ENCODE measurements around the gene MRPS21.
"Not testable (repeated sequence)": the region's sequence is repeated elsewhere in the genome, so short reads cannot be mapped to it uniquely, and the experiment has no call there.

DNA sequence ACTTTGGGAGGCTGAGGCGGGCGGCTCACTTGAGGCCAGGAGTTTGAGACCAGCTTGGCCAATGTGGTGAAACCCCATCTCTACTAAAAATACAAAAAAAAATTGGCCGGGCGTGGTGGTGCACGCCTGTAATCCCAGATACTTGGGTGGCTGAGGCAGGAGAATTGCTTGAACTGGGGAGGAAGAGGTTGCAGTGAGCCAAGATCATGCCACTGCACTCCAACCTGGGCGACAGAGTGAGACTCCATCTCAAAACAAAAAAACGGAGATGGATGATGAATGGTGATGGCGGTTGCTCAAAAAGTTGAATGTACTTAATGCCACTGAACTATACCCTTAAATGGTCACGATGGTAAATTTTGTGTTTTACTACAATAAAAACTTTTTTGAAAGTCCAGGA, 14.9 kb downstream of the MRPS21 start:
- TF ChIP-seq, protein P1, sequence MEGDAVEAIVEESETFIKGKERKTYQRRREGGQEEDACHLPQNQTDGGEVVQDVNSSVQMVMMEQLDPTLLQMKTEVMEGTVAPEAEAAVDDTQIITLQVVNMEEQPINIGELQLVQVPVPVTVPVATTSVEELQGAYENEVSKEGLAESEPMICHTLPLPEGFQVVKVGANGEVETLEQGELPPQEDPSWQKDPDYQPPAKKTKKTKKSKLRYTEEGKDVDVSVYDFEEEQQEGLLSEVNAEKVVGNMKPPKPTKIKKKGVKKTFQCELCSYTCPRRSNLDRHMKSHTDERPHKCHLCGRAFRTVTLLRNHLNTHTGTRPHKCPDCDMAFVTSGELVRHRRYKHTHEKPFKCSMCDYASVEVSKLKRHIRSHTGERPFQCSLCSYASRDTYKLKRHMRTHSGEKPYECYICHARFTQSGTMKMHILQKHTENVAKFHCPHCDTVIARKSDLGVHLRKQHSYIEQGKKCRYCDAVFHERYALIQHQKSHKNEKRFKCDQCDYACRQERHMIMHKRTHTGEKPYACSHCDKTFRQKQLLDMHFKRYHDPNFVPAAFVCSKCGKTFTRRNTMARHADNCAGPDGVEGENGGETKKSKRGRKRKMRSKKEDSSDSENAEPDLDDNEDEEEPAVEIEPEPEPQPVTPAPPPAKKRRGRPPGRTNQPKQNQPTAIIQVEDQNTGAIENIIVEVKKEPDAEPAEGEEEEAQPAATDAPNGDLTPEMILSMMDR (IDR thresholded peaks at IDR 0.05 in 4 of 5, conservative IDR thresholded peaks at IDR 0.05 in 1 of 5) = not testable (repeated sequence)
- not testable (repeated sequence) for TF ChIP-seq POLR2A (IDR thresholded peaks at IDR 0.05)

All from gastrocnemius medialis (tissue), 4 donors.